Motor neuron (in vitro differentiated cells): ENCODE results near the gene ARHGEF10L. TPM values are rescaled to one million over a fixed set of nuclear protein-coding genes. Genes with fewer than 3 reads are reported as not detected.

ENCODE experiments used
- ATAC-seq, 8 experiments: fragments of 200-7000 bp; cut with Tn5 transposase; replicated peaks in 6 of 8; 2 replicates each; pipeline ENCODE4 v1.8.0; 2021; ENCODE audit warnings: mild to moderate bottlenecking in 8 of 8, moderate library complexity in 8 of 8
- H3K27ac ChIP-seq, 2 donors: fragments of 250-450 bp; sonication (Bioruptor Pico); 2 replicates each; pipeline ENCODE4 v1.9.0; 2021; ENCODE audit warnings: antibody characterized with exemption in 2 of 2, mild to moderate bottlenecking in 2 of 2, moderate library complexity in 1 of 2
- H3K4me1 ChIP-seq, 2 donors: fragments of 250-450 bp; sonication (Bioruptor Pico); replicated peaks in 1 of 2; 2 replicates each; pipeline ENCODE4 v1.6.1; 2021; ENCODE audit warnings: antibody characterized with exemption in 2 of 2, mild to moderate bottlenecking in 2 of 2, moderate library complexity in 1 of 2
- H3K4me3 ChIP-seq, 5 donors: fragments of 250-450 bp; sonication (Bioruptor Pico); 2 replicates each; pipeline ENCODE4 v1.9.0; 2021; ENCODE audit warnings: antibody characterized with exemption in 5 of 5, mild to moderate bottlenecking in 5 of 5, moderate library complexity in 4 of 5
- WGBS, 10 experiments: fragments of 450-650 bp; shearing (Covaris generic); methylation state at CpG; one replicate each; pipeline ENCODE4 v1.0.0; 2022; 5-methylcytosine and 5-hydroxymethylcytosine counted together
- in situ Hi-C, 9 experiments: fragments of 400-800 bp; cut with MboI; loops; one replicate each; pipeline ENCODE4 v1.15.0; 2021; ENCODE audit warnings: low sequenced_read_pairs in 9 of 9, low pct_unique_long_range_greater_than_20kb in 2 of 9; ENCODE audit not compliant: unreplicated experiment in 9 of 9
- total RNA-seq, 8 experiments: library from RNA; unstranded; fragments of 300-600 nt; gene quantifications; 2 replicates each; pipeline versions ENCODE4 v1.2.3 to v1.2.4, GENCODE V29; 2022

ARHGEF10L gene
- total RNA-seq, 8 experiments from 2014 or later = 2.5 to 41.4 (median 26.1) TPM

DNA sequence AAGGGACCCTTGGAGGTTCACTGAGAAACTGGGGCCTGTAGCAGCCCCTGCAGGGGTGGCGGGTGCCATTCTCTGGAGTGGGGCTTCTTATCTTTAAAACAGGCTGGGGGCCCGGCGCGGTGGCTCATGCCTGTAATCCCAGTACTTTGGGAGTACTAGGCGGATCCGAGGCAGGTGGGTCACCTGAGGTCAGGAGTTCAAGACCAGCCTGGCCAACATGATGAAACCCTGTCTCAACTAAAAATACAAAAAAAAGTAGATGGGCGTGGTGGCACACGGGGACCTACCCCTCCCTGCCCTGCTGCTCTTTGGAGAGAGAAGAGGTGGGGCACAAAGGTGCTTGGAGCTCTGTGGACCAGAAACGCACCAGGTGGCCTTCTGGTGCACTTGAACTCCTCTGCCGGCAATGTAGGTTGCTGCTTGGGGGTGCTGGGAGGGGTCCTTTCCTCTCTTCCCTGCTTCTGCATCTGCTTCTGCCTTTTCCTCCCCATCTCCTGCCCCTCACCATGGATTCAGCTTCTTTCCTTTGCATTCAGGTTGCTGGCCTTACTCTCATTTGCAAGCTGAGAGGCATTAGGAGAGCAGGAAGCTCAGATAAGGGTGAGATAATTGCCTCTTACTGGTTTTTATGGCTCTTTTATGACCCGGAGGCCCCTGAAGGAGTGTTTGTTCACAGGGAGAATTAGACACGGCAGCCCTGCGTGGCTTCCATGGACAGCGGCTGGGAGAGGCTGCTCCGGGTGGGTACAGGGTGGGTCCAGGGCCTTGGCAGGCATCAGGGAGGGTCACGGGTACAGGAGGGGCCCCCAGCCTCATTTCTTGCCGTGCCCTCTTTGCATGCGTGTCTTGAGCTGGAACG lies 57.4 kb downstream of the ARHGEF10L start:
- Histone ChIP-seq H3K4me1 (peaks cover 18 to 23% of the 10 kb centered on the region in 2 donors), H3K27ac (peak overlapping the region; percentile 50 to 57), H3K4me3 (no peak overlapping the region)
- 33 to 88% (median 65%) methylated on average over 1 to 15 of the region's 19 CpGs; no CpG with 5 or more reads in 1 of the 10 experiments for WGBS, 10 experiments
- ATAC-seq = peak in 5 of 8 experiments; percentile 59 to 89 (median 81)
- in situ Hi-C loops = loop anchor here in 1 of 9 experiments (10.0 kb wide), 1 partner anchor 92 kb away; no protein-coding TSS in a partner anchor

DNA sequence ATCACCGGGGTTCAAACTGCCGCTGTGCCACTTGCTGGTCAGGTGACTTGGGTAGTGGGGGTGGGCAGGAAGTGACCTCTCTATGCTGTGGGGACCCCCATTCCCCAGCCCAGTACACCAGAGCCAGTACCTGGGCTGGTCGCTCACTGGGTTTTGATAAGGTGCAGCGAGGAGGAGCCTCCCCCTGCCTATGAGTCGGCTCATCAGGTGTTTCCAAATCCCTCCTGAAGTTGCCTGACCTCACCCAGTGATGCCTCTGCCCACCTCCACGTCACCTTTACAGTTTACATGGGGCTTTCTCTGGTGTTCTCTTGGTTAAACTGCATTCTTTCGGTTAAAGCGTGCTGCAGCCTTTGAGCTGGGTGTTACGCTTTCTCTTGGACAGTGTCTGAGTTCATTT lies 58.2 kb downstream of the ARHGEF10L start:
- Histone ChIP-seq H3K4me1 (peaks cover 23 to 28% of the 10 kb centered on the region in 2 donors), H3K27ac (peak overlapping the region in 1 of 2 donors; percentile 57), H3K4me3 (no peak overlapping the region)
- WGBS, 10 experiments = 0 to 100% (median 93%) methylated on average over 1 to 9 of the region's 9 CpGs; no CpG with 5 or more reads in 2 of the 10 experiments
- no peak for ATAC-seq
- in situ Hi-C loops = loop anchor here in 1 of 9 experiments (10.0 kb wide), 1 partner anchor 93 kb away; no protein-coding TSS in a partner anchor

DNA sequence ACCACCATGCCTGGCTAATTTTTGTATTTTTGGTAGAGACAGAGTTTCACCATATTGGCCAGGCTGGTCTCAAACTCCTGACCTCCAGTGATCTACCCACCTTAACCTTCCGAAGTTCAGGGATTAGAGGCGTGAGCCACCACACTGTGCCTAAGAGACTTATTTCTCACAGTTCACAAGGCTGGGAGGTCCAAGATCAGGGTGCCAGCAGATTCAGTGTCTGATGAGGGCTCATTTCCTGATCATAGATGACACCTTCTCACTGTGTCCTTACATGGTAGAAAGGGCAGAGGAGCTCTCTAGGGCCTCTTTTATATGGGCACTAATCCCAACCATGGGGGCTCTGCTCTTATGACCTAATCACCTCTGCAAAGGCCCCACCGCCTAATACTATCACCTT lies 58.8 kb downstream of the ARHGEF10L start:
- H3K27ac ChIP-seq = no peak overlapping the region

DNA sequence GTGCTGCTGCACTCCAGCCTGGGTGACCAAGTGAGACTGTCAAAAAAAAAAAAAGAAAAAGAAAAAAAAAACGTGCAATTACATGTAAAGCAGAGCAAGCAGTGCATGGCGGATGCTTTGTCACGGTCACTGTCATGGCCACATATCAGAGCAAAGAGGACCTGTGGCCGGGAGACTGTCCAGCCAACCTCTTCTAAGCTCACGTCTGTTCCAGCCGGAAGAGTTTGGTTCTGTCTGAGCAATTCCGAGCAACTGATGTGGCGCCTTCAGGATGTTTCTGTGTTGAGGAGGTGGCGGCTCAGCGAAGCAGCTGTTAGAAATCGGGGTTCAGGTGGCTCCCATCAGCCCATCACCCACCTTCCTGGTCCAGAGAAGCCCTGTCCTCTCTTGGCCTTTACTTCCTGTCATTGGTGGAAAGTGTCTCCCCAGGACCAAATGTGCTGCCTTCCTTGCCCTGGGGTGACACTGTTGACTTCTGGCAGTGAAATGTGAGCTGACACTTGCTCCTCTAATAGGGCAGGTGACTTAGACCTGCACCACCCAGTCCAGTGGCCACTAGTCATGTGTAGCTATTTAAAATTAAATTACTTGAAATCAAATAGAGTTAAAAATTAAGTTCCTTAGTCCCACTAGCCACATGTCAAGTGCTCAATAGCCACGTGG lies 59.9 kb downstream of the ARHGEF10L start:
- in situ Hi-C loops = loop anchor here in 1 of 9 experiments (10.0 kb wide), 1 partner anchor 95 kb away; no protein-coding TSS in a partner anchor
- Histone ChIP-seq H3K27ac (no peak overlapping the region), H3K4me1 (peaks cover 39 to 45% of the 10 kb centered on the region in 2 donors), H3K4me3 (no peak overlapping the region)
- ATAC-seq = no peak
- 50 to 95% (median 85%) methylated on average over 2 to 7 of the region's 12 CpGs for WGBS, 10 experiments

More for the DNA sequence above, 58.8 kb downstream of the ARHGEF10L start:
- ATAC-seq = no peak
- Histone ChIP-seq H3K4me1 (peaks cover 27 to 34% of the 10 kb centered on the region in 2 donors), H3K4me3 (no peak overlapping the region)
- in situ Hi-C loops = loop anchor here in 1 of 9 experiments (10.0 kb wide), 1 partner anchor 93 kb away; no protein-coding TSS in a partner anchor
- 76 to 100% (median 100%) methylated on average over 1 to 3 of the region's 3 CpGs; no CpG with 5 or more reads in 5 of the 10 experiments for WGBS, 10 experiments

DNA sequence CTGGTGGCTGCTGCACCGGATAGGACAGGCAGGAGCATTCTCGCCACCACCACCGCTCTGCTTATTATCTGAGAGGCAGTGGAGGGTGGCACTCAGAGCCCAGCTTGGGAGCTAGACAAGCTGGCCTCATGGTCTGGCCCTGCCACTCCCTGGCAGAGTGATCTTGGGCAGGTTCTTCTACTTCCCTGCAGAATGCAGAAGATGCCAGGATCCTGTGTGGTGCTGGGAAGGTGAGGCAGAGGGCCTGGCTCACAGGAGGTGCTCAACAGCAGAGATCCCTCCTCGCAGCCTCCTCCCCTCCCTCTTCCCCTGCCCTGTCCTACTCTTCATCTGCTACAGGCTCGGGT lies 60.4 kb downstream of the ARHGEF10L start:
- Histone ChIP-seq H3K4me3 (no peak overlapping the region), H3K4me1 (peaks cover 44 to 50% of the 10 kb centered on the region in 2 donors), H3K27ac (no peak overlapping the region)
- ATAC-seq = no peak
- 33 to 100% (median 100%) methylated on average over 1 to 5 of the region's 5 CpGs; no CpG with 5 or more reads in 3 of the 10 experiments for WGBS, 10 experiments
- in situ Hi-C loops = loop anchor here in 6 of 9 experiments (10.0 to 25.0 kb wide), 2 partner anchors 95 to 188 kb away; no protein-coding TSS in a partner anchor

DNA sequence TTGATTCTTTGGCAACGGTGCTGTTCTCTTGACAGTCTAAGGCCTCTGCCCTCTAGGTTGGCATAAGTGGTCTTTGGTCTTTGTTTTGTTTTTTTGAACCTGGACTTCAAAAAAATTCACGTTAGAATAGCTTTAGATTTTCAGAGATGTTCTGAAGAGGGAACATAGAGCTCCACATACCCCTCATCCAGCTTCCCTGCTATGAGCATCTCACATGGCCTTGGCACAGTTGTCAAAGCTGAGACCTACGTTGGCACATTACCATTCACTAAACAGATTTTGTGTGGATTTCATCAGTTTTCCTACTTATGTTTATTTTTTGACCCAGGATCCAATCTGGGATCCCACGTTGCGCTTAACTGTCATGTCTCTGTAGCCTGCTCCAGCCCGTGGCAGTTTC lies 60.8 kb downstream of the ARHGEF10L start:
- H3K4me3 ChIP-seq = no peak overlapping the region
- ATAC-seq = no peak
- 60 to 100% (median 95%) methylated on average over 2 to 6 of the region's 6 CpGs; no CpG with 5 or more reads in 1 of the 10 experiments for WGBS, 10 experiments

DNA sequence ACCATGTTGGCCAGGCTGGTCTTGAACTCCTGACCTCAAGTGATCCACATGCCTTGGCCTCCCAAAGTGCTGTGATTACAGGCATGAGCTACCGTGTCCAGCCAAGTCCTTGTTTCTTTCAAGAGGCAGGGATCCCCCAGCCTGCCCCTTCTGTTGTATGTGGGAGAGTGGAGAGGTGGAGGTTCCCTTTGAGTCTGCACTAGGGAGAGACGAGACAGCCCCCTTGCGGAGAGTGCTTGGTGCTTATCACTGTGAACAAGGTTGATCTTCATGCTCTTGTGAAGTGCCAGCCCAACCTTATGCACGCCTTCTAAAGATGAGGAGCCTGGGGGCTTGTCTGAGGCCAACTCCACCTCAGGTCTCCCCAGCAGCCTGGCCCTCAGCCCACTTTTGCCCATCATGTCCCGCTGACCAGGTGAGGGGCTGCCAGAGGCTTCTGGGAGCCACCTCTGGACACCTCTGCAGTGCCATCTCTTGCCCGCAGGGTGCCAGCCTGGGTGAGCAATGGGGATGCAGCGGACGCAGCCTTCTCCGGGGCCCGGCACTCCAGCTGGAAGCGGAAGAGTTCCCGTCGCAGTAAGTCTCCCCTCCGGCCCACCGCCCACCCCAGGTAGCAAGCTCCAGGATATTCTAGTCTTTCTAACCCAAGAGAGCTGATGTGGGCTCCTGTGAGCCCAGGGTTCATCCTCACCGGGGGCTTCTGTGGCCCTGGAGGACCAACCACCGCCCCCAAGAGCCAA lies 62.3 kb downstream of the ARHGEF10L start:
- in situ Hi-C loops = loop anchor here in 5 of 9 experiments (10.0 to 25.0 kb wide), 2 partner anchors 97 to 190 kb away; no protein-coding TSS in a partner anchor
- no peak overlapping the region for H3K4me3 ChIP-seq
- no peak for ATAC-seq
- 40 to 100% (median 95%) methylated on average over 1 to 5 of the region's 17 CpGs; no CpG with 5 or more reads in 4 of the 10 experiments for WGBS, 10 experiments
- peaks cover 39 to 40% of the 10 kb centered on the region in 2 donors for H3K4me1 ChIP-seq
- no peak overlapping the region for H3K27ac ChIP-seq

More for the DNA sequence above, 60.8 kb downstream of the ARHGEF10L start:
- in situ Hi-C loops = loop anchor here in 5 of 9 experiments (10.0 to 25.0 kb wide), 2 partner anchors 96 to 188 kb away; no protein-coding TSS in a partner anchor
- peaks cover 48 to 50% of the 10 kb centered on the region in 2 donors for H3K4me1 ChIP-seq
- H3K27ac ChIP-seq = no peak overlapping the region

DNA sequence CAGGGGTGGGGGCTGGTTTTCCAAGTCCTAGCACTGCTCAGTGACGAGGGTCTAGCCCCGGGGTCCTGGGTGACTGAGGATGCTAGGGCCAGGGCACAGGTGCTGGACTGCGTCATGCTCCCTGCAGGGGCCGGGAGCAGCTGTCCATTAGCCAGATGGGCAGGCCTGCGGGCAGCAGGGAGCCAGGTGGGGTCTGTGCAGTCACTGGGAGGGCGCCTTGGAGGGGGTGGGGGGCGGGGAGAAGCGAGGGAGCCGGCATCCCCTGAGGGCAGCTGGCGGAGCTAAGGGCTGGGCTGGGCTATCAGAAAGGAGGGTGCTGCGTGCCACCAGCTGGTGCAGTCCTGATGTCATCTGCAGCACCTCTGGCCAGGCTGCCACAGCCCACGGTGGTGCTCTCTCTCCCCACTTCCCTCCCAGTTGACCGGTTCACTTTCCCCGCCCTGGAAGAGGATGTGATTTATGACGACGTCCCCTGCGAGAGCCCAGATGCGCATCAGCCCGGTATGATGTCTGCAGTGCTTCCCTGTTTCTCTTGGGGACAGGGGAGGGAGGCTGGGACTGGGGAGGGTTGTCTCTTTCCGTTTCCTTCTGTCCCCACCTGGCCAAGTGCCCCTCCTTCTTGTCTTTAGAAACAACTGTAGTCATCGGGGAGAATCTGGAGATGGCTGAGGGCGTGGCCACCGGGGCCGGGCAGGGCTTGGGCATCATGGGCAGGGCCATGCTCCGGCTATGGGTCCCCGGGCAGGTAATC lies 63.8 kb downstream of the ARHGEF10L start:
- H3K4me1 ChIP-seq = peaks cover 26 to 31% of the 10 kb centered on the region in 2 donors
- ATAC-seq = peak; percentile 65 to 94 (median 92)
- in situ Hi-C loops = loop anchor here in 5 of 9 experiments (10.0 to 25.0 kb wide), 2 partner anchors 98 to 191 kb away; no protein-coding TSS in a partner anchor
- no peak overlapping the region for H3K4me3 ChIP-seq
- WGBS, 10 experiments = 34 to 54% methylated on average over 6 to 9 of the region's 26 CpGs; no CpG with 5 or more reads in 8 of the 10 experiments
- H3K27ac ChIP-seq = peak overlapping the region; percentile 66 to 74

DNA sequence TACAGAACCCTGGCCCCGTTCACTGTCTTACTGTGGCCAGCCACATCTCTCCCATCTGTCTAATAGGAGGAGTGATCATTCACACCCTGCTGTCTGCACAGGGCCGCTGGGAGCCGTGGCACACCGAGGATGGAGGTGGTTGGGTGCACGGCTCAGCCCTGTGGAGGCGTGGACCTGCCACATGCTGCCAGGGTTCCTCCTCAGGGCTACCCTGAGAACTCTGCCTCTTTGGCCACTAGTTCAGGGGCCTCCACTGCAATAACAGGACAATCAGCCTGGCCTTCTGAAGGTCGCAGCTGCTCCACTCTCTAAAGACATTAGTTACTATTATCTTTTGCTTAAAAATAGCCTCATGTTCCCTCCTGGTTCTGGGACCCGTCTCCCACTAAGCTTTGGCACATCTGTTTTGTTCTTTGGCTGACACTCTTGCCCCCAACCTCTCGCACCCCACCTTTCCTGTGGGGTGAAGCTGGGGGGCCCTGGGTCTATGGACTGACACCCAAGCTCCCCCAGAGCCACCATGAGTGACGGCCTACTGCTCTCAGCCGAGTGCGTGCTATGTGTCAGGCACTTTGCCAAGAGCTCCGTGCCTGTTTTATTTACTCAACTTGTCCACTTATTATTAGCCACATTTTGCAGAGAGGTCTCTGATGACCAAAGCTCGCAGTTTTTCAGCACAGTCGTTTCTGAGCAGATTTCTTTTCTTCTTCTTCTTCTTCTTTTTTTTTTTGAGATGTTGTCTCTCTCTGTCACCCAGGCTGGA lies 66.3 kb downstream of the ARHGEF10L start:
- 20 to 100% (median 87%) methylated on average over 2 to 12 of the region's 15 CpGs; no CpG with 5 or more reads in 1 of the 10 experiments for WGBS, 10 experiments
- H3K27ac ChIP-seq = no peak overlapping the region

DNA sequence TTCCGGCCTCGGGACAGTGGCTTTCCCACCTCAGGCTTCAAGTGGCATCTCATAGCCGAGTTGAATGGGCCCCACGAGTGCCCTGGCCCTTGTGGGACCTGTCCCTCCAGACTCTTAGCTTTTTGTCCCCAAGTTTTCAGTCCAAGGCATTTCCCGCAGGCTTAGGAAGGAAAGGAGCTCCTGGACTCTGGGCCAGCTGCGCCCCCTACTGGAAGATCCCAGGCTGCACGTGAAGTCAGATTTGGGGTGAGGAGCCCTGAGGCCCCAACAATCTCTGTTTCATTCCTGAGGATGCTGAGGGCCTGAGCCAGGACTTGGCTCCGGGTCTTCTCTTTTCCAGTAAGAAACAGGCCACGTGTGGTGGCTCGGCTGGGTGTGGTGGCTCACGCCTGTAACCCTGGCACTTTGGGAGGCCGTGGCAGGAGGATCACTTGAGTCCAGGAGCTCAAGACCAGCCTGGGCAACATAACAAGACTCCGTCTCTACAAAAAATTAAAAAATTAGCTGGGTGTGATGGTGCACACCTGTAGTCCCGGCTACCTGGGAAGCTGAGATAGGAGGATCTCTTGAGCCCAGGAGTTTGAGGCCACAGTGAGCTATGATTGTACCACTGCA lies 67.4 kb downstream of the ARHGEF10L start:
- peak in 3 of 8 experiments; percentile 46 to 80 (median 68) for ATAC-seq
- in situ Hi-C loops = loop anchor here in 5 of 9 experiments (10.0 to 25.0 kb wide), 2 partner anchors 102 to 195 kb away; no protein-coding TSS in a partner anchor
- Histone ChIP-seq H3K4me1 (peaks cover 26 to 31% of the 10 kb centered on the region in 2 donors), H3K4me3 (no peak overlapping the region), H3K27ac (no peak overlapping the region)
- 39 to 87% (median 48%) methylated on average over 1 to 10 of the region's 14 CpGs; no CpG with 5 or more reads in 2 of the 10 experiments for WGBS, 10 experiments

More for the DNA sequence above, 66.3 kb downstream of the ARHGEF10L start:
- Histone ChIP-seq H3K4me1 (peaks cover 26 to 31% of the 10 kb centered on the region in 2 donors), H3K4me3 (no peak overlapping the region)
- in situ Hi-C loops = loop anchor here in 5 of 9 experiments (10.0 to 25.0 kb wide), 2 partner anchors 101 to 193 kb away; no protein-coding TSS in a partner anchor
- no peak for ATAC-seq
